Osteocyte (in vitro differentiated cells): ENCODE results near the gene RAPGEF4. TPM values are rescaled to one million over a fixed set of nuclear protein-coding genes. Genes with fewer than 3 reads are reported as not detected.

ENCODE experiments used
- DNase-seq: peaks from one replicate; pipeline ENCODE4 v3.0.0; 2021; ENCODE audit warnings: mixed read lengths; ENCODE audit not compliant: unreplicated experiment; ENCODE audit errors: extremely low spot score
- H3K27ac Mint-ChIP-seq: one replicate; pipeline ENCODE4 v1.8.0; 2021; ENCODE audit warnings: mild to moderate bottlenecking, mixed read lengths; ENCODE audit not compliant: unreplicated experiment
- H3K27me3 Mint-ChIP-seq: one replicate; pipeline ENCODE4 v1.8.0; 2021; ENCODE audit warnings: mixed read lengths; ENCODE audit not compliant: unreplicated experiment
- H3K36me3 Mint-ChIP-seq: one replicate; pipeline ENCODE4 v1.8.0; 2021; ENCODE audit warnings: mixed read lengths; ENCODE audit not compliant: unreplicated experiment
- H3K4me1 Mint-ChIP-seq: one replicate; pipeline ENCODE4 v1.8.0; 2021; ENCODE audit warnings: mixed read lengths; ENCODE audit not compliant: unreplicated experiment
- H3K4me3 Mint-ChIP-seq: one replicate; pipeline ENCODE4 v1.8.0; 2021; ENCODE audit warnings: mild to moderate bottlenecking, moderate library complexity, mixed read lengths; ENCODE audit not compliant: unreplicated experiment
- H3K9me3 Mint-ChIP-seq: one replicate; pipeline ENCODE4 v1.8.0; 2021; ENCODE audit warnings: mixed read lengths; ENCODE audit not compliant: unreplicated experiment
- long read RNA-seq: library from polyadenylated mRNA; unstranded; transcript quantifications from one replicate; pipeline ENCODE4 v2.0.0, GENCODE V29; 2021
- total RNA-seq: library from RNA; stranded (reverse); gene quantifications from 2 replicates; pipeline ENCODE4 v1.2.1, GENCODE V29; 2021
- TF ChIP-seq, protein P1 (sequence below): fragments of 200-600 bp; sonication (generic); IDR thresholded peaks from 2 replicates; pipeline ENCODE4 v1.5.0; 2021; ENCODE audit warnings: antibody characterized with exemption, mild to moderate bottlenecking, moderate library complexity

RAPGEF4 gene
- 0.91 and 1.2 TPM in 2 replicates for total RNA-seq
- long read RNA-seq, partial matches to known transcripts, result 1 of 3 reads
- long read RNA-seq, other reads (novel, unspliced or antisense), result 2 of 3 reads

DNA sequence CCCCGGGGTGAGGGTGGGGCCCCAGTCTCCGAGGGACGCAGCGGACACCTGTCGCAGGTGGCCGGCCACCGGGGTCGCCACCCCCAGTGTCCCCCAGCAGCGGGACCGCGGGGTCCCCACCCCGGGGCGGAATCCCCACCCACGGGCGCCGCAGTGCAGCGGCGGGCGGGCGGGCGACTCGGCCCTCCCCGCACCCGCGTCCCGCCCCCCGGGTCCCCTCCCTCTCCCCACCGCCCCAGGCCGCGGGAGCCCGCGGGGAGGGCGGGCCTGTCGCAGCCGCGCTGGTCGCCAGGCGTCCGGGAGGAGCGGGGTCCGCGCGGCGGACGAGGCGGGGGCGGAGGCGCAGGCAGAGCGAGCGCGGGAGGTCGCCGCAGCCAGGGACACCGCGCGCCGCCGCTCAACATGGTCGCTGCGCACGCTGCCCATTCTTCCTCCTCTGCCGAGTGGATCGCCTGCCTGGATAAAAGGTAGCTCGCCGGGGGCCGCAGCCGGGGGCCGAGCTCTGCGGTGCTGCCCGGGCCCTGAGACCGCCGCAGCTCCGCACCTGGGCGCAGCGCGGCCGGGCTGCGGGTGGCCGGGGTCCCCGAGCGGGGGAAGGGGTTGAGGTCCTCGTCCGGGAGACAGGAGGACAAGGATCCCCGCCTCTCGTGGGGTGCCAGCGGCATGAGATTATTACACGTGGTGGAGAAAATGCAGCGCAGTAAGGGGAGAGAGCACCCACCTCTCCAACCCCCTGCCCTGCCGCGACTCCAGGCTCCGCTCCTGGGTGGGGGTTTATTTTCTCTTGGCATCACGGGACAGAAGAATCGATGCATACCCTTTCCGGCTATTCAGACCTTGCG, at the start of gene RAPGEF4:
RAPGEF4 (plus strand) TSS at position 264 of the 842 bp plus-strand sequence; CDS start at position 403, 139 bp downstream.
- peak within 1 kb of the TSS; percentile 77 for H3K4me3 Mint-ChIP-seq

DNA sequence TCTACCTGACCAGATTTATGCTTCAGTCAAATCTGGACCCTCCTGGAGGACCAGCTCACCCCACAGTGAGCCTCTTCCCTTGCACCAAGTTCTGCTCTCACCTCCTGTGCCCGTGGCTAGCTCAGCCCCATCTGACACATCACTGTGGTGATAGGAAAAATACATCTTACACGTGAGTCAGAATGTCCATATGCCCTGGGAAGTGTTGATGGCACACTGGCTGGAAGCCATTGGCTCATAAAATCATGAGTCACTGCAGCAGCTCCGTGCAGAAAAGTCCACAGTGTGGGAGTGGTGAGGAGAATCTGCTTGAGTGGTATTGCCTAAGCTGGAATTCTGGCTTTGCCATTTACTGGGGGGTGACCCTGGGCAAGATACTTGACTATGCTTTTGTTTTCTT, 42.6 kb upstream of the RAPGEF4 start:
- peaks cover 19% of the 10 kb centered on the region for H3K4me1 Mint-ChIP-seq
- H3K36me3 Mint-ChIP-seq, result no peaks in the 10 kb centered on the region
- DNase-seq, result peak; percentile 85
- no peak overlapping the region for H3K4me3 Mint-ChIP-seq
- peak overlapping the region; percentile 53 for H3K27ac Mint-ChIP-seq
- no peaks in the 10 kb centered on the region for H3K9me3 Mint-ChIP-seq
- H3K27me3 Mint-ChIP-seq, result no peaks in the 10 kb centered on the region
- TF ChIP-seq, protein P1, sequence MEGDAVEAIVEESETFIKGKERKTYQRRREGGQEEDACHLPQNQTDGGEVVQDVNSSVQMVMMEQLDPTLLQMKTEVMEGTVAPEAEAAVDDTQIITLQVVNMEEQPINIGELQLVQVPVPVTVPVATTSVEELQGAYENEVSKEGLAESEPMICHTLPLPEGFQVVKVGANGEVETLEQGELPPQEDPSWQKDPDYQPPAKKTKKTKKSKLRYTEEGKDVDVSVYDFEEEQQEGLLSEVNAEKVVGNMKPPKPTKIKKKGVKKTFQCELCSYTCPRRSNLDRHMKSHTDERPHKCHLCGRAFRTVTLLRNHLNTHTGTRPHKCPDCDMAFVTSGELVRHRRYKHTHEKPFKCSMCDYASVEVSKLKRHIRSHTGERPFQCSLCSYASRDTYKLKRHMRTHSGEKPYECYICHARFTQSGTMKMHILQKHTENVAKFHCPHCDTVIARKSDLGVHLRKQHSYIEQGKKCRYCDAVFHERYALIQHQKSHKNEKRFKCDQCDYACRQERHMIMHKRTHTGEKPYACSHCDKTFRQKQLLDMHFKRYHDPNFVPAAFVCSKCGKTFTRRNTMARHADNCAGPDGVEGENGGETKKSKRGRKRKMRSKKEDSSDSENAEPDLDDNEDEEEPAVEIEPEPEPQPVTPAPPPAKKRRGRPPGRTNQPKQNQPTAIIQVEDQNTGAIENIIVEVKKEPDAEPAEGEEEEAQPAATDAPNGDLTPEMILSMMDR, result no peak

More for the DNA sequence above, at the start of gene RAPGEF4:
- TF ChIP-seq, protein P1, result no peak
- Mint-ChIP-seq H3K4me1 (peaks cover 12% of the 10 kb centered on the region), H3K27ac (no peak within 1 kb of the TSS), H3K9me3 (no peaks in the 10 kb centered on the region), H3K36me3 (no peaks in the 10 kb centered on the region), H3K27me3 (peaks cover 27% of the 10 kb centered on the region)
- no peak for DNase-seq

DNA sequence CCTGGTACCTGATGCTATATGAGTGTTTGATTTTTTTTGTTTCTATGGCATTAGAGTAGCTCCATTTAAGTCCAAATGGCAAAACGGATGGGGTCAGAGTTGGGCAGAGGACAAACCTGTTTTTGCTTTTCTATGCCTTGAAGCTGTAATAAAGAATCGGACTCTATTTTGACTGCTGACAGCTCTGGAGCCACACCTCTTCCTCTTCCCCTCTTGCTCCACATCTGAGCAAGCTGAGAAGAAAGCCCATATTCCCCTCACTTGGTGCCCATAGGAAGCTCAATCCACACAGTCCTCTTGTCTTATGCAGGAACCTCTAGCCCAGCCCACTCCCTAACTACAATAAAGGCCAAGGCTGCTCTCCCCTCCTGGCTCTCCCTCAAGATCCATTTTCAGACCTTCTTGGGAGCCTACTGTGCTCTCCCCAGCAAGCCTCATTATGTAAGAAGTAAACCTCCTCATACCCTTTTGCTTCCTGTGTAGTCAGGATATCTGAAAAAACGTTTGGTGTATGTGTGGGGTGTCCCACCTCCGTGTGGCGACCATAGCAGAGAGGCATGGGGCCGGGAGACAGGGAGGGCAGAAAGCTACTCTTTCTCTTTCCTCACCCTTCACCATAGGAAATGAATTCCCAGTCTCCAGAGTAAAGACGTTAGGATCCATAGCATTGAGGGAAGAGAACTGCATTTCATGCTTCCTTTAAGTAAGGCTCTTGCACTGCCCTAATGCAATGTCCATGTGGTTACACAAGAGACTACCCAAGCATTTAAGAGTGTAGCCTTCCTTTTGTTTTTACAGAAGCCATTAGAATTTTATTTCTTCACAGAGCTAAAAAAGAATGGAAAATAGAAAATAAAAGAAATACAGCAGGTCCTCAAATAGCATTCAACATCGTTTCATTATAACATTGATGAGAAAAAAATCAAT, 41.9 kb upstream of the RAPGEF4 start:
- Mint-ChIP-seq H3K27me3 (no peaks in the 10 kb centered on the region), H3K27ac (peak overlapping the region; percentile 53), H3K9me3 (no peaks in the 10 kb centered on the region), H3K36me3 (no peaks in the 10 kb centered on the region), H3K4me1 (peaks cover 26% of the 10 kb centered on the region), H3K4me3 (no peak overlapping the region)
- TF ChIP-seq, protein P1, result no peak
- DNase-seq, result no peak

DNA sequence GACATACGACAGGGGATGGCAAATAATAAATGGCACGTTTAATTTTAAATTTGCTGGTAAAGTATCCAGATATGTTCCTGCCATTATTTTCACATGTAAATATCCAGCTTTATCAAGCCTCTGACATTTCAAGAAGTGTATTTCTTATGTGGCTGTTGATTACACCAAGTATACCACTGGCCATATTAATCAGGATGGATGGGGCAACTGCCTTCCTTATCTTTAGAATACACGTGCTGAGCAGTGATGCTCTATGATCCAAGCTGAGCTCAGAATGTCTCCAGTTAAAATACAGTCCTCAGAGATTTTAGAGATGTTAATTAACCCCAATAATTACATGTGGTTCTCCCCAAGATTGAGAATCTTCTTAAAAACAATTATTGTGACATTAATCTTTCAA, 38.3 kb upstream of the RAPGEF4 start:
- Mint-ChIP-seq H3K36me3 (no peaks in the 10 kb centered on the region), H3K27me3 (no peaks in the 10 kb centered on the region), H3K27ac (peak overlapping the region; percentile 65), H3K4me3 (no peak overlapping the region), H3K9me3 (no peaks in the 10 kb centered on the region), H3K4me1 (peaks cover 36% of the 10 kb centered on the region)
- TF ChIP-seq, protein P1, result no peak
- no peak for DNase-seq
